Hepatocyte (in vitro differentiated cells): ENCODE measurements around the gene C19orf85.

Experiments used
- CTCF ChIP-seq: fragments of 200-600 bp; sonication (generic); IDR thresholded peaks from 2 replicates; pipeline ENCODE4 v1.5.1; 2016; ENCODE audit warnings: antibody characterized with exemption, mild to moderate bottlenecking; ENCODE audit not compliant: poor library complexity
- EZH2 ChIP-seq: fragments of 200-600 bp; sonication (generic); IDR thresholded peaks from 2 replicates; pipeline ENCODE4 v1.6.1; 2016; ENCODE audit warnings: antibody characterized with exemption, mild to moderate bottlenecking, borderline replicate concordance

GRCh38 chr19:55460670-55461258 lies 3.8 kb downstream of the C19orf85 start:
- TF ChIP-seq CTCF = no peak
- no peak for TF ChIP-seq EZH2
